ENCODE results near the gene SERPINB8.

The SERPINB8 gene

DNA sequence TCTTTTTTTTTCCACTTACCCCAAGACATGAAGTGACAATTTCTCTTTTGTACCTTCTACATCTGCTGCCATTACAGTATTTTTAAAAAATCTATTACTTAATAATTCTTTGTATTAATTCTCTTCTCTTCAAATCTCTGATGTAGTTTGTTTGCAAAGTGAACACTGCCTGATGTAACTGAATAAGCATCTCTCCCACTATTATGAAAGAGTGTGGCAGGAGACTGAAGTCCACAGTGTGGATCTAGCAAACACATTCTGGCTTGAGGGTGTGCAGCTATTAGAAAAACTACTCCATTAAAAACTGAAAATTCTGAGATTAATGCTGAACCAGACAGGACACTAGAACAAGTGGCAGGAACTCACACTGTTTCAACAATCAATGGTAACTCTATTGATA lies 5.0 kb upstream of the SERPINB8 start:
- no peak for DNase-seq (ENCODE audit: low spot score)

DNA sequence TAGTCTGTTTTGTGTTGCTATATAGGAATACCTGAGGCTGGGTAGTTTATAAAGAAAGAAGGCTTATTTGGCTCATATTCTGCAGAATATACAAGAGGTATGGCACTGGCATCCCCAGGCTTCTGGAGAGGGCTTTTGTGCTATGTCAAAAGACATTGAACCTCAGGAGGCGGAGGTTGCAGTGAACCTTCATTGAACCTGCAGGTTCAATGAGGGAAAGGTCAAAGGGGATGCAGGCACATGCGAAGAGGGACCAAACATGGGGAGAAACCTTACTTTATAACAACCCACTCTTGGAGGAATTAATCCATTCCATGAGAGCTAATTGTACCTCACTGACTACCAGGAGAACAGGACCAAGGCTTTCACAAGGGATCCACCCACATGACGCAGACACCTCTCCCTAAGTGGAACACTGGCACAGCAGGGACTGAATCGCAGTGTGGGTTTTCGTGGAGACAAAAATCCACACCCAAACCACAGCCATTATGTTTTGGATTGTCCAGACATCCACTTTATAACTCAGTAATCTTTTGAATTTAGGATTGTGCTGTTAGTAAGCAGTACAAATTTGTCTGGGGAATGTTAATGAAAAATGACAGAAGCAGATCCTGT lies 4.1 kb upstream of the SERPINB8 start:
- DNase-seq (ENCODE audit: low spot score), result peak; percentile 23

- DNase-seq (ENCODE audit: low spot score), result peak; percentile 47
These were observed 926 bp downstream of the SERPINB8 start for GRCh38 chr18:63970809-63971205.

GRCh38 chr18:63971320-63972001 lies 1.6 kb downstream of the SERPINB8 start:
- no peak for DNase-seq (ENCODE audit: low spot score)

DNA sequence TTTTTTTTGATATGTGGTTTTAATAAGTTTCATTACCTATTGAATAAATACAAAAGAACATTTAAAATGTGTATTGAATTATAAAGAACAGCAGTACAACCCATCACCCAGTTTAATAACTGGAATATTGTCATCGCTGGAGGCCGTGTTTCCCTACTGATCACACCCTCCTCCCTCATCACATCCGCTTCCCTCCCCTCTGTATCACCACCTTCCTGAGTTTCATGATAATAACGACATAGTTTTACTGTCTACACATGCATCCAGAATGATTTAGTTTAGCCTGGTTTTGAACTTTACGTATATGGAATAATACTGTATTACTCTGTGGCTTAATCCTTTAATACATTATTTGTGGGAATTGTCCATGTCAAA lies 2.1 kb downstream of the SERPINB8 start:
- DNase-seq (ENCODE audit: low spot score), result no peak

- no peak for DNase-seq (ENCODE audit: low spot score)
These were observed 5.1 kb downstream of the SERPINB8 start for GRCh38 chr18:63974991-63975390.

DNA sequence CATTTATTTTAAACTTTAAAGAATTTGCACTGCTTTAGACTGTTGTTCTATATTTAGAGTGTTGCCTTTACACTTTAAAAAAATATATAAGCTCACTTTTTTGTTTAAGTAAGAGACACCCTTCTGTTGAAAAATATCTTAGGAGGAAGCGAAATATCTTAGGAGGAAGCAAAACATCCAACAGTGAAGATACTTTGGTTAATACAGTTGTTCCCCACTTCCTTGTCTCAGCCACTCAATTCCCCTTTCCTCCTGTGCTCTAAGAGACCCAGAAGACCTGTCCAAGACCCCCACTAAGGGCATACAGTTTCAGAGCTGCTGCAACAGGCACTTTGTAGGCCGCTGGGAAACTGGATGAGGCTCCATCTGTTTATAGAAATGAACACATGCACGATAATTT lies 5.7 kb downstream of the SERPINB8 start:
- no peak for DNase-seq (ENCODE audit: low spot score)

- DNase-seq (ENCODE audit: low spot score), result no peak
These were observed 7.2 kb downstream of the SERPINB8 start for GRCh38 chr18:63977040-63977439.

GRCh38 chr18:63979409-63979920 lies 9.6 kb downstream of the SERPINB8 start:
- peak; percentile 79 for DNase-seq (ENCODE audit: low spot score)

DNA sequence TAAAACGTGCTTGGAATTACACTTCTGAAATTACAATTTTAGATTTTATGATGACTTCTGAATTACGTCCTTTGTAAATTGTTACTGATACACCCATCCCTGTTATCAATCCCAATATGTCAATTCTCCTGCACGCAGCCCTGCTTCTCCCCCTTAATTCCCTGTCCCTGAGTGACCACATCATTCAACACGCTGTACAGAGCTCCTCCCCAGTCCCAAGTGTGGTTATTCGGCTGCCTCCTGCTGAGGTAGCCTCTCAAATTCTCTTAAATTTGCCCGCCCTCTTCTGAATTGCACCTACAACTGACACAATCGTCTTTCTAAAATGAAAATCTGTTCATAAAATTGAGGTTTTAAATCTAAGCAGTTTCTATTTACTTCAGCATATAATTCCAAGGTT lies 10.1 kb downstream of the SERPINB8 start:
- peak; percentile 24 for DNase-seq (ENCODE audit: low spot score)

DNA sequence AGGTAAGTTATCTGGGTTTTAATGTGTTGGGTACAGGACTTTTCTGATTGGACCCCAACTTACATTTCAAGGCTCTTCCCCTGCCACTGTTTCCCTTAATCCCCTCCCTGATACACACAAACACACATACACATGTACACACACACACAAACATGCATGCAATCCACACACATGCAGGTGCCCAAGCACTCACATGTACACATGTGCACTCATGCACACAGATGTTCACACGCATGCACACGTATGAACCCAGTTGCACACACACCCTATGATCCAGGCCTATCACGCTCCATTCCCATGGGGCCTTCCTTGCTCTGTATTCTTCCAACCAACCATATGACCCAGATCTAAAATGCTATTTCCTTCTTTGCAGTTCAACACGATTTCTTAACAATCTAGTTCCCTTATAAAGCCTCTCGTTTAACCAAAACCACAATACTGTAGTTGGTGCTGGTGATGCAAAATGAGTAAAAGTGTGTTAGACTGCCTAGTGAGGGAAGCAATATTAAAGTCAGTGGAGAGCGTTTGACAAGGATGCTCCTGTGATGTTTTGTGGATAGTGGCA lies 11.1 kb downstream of the SERPINB8 start:
- no peak for DNase-seq (ENCODE audit: low spot score)

- DNase-seq (ENCODE audit: low spot score), result no peak
These were observed 11.8 kb downstream of the SERPINB8 start for GRCh38 chr18:63981719-63982118.

DNA sequence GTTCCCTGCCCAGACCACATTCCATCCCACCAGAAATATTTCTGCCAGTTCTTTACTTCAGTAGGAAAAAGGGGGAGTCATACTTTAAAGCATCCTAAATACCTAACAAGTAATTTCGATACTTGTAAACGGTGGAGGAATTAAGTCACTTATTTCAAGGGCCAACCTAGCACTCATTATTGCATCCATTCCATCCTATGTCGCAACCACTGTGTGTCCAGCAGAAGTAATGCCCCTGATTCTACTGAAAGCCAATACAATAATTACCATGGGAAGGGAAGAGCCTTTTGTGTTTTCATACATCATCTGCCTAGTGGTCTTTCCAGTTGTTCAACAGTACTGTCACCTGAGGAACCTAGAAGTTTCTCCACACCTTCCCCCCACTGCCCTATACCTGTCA lies 12.5 kb downstream of the SERPINB8 start:
- DNase-seq (ENCODE audit: low spot score), result no peak

- no peak for DNase-seq (ENCODE audit: low spot score)
These were observed 17.0 kb downstream of the SERPINB8 start for GRCh38 chr18:63986885-63987284.

- DNase-seq (ENCODE audit: low spot score), result no peak
These were observed 17.9 kb downstream of the SERPINB8 start for GRCh38 chr18:63987743-63988142.

DNA sequence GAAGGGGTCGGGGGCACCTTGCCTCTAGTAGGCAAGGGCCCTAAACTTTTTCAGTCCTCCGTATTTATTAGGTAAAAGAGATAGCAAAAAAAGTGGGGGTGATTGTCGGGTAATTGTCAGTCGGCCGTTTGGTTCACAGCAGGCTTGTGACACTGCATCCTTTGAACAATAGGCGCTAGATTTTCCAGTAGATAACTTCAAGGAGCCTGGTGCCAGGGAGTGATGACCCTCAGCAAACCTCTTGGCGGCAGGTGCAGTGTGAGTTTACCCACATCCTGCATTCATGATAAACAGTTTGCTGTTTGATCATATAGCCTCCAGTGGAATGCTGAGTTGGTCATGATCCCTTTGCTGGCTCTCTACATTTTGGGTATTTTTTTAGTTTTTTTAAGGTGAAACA lies 22.9 kb downstream of the SERPINB8 start:
- no peak for DNase-seq (ENCODE audit: low spot score)

GRCh38 chr18:63994783-63995399 lies 25.0 kb downstream of the SERPINB8 start:
- DNase-seq (ENCODE audit: low spot score), result peak; percentile 84

GRCh38 chr18:63997041-63997440 lies 27.2 kb downstream of the SERPINB8 start:
- DNase-seq (ENCODE audit: low spot score), result no peak

GRCh38 chr18:63997606-63998005 lies 27.7 kb downstream of the SERPINB8 start:
- no peak for DNase-seq (ENCODE audit: low spot score)

DNA sequence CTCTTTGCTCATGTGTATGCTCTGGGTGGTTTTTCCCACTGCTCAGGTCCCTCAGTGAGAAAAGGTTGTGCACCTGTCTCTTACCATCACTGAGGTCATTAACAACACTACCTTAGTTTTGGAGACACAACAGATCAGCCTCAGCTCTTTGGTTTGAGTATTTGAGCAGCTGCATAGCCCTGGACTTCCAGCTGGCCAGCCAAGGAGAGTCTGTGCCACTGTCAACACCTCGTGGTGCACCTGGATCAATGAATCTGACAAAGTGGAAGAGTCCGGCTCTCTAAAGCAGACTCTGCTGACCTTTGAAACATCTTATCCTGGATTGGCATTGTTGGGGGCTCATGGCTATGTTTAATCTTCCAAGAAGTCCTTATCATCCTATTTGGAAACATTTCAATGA lies 30.0 kb downstream of the SERPINB8 start:
- no peak for DNase-seq (ENCODE audit: low spot score)

- DNase-seq (ENCODE audit: low spot score), result no peak
These were observed 32.7 kb downstream of the SERPINB8 start for GRCh38 chr18:64002581-64002980.

DNA sequence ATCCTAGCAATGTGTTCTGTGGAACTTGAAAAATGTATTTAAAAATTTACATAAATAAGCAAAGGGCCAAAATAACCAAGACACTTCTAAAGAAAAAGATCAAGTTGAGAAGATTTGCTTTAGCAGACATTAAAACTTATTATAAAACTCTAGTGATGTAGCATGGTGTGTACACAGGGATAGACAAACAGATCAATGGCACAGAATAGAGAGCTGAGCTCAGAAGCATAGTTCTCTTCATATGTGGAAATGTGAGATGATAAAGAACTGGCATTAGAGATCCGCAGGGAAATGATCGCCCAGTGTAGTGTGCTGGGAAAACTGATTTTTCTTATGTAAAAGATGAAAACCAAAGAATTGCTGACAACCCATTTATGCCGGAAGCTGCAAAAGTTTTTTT lies 39.4 kb downstream of the SERPINB8 start:
- DNase-seq (ENCODE audit: low spot score), result no peak

GRCh38 chr18:64011513-64011912 lies 41.6 kb downstream of the SERPINB8 start:
- DNase-seq (ENCODE audit: low spot score), result no peak

Data from AG08395 (cell line).